ENCODE measurements around the gene DHX32. TPM values are rescaled to one million over a fixed set of nuclear protein-coding genes. Genes with fewer than 3 reads are reported as not detected.

The DHX32 gene
- 16.8 and 21.8 TPM in 2 replicates for polyA plus RNA-seq (2012; rRNA removed)
- polyA plus RNA-seq (2012; cell fraction: cytosol; rRNA removed), result 21.7 and 22.4 TPM in 2 replicates
- polyA plus RNA-seq (2012; cell fraction: nucleus; rRNA removed), result 20.4 and 31.0 TPM in 2 replicates

- POLR2A ChIA-PET, result no interaction called here
- Histone ChIP-seq H3K27me3 (ENCODE audit: insufficient read depth) (no peaks in the 10 kb centered on the region), H4K20me1 (ENCODE audit: insufficient read depth) (no peaks in the 10 kb centered on the region), H3K4me2 (no peak within 1 kb of the TSS), H3K4me1 (ENCODE audit: control insufficient read depth in 1 of 2, insufficient read depth in 2 of 2, low read depth in 1 of 2, low read length in 1 of 2) (0 out of 4 replicates have a peak, but pooled peaks cover 0 to 5% of the 10 kb centered on the region in 2 experiments), H3K27ac (ENCODE audit: low read depth in 2 of 2, low read length in 1 of 2) (no peak within 1 kb of the TSS), H3K36me3 (replicated peaks in 1 of 2; ENCODE audit: control insufficient read depth in 1 of 2, insufficient read depth in 2 of 2, low read length in 1 of 2) (peaks cover 19 to 39% of the 10 kb centered on the region in 2 experiments), H3K9ac (no peak within 1 kb of the TSS), H3K9me3 (peaks cover 11% of the 10 kb centered on the region; the same call in 1 of the 2 replicates), H3F3A (replicated peaks; ENCODE audit: insufficient read depth) (peaks cover 26% of the 10 kb centered on the region), H2AFZ (ENCODE audit: low read depth) (no peak within 1 kb of the TSS), H3K9me2 (no peaks in the 10 kb centered on the region), H3K4me3 (ENCODE audit: low read depth in 2 of 2, low read length in 1 of 2) (no peak within 1 kb of the TSS), H3K79me2 (ENCODE audit: insufficient read depth) (peaks cover 6% of the 10 kb centered on the region)
- no peak for DNase-seq
- TF ChIP-seq FOSL2 (IDR thresholded peaks at IDR 0.05; ENCODE audit: borderline replicate concordance, low read depth), result no peak
- no peak for TF ChIP-seq USF2 (IDR thresholded peaks at IDR 0.05; ENCODE audit: borderline replicate concordance, low read depth, low read length)
- TF ChIP-seq MAX (IDR thresholded peaks at IDR 0.05; ENCODE audit: low read depth), result no peak
- no peak for TF ChIP-seq EP300 (IDR thresholded peaks at IDR 0.05; ENCODE audit: borderline replicate concordance in 1 of 2, low read depth in 1 of 2, low read length in 1 of 2)
- TF ChIP-seq TAF1 (IDR thresholded peaks at IDR 0.05; ENCODE audit: borderline replicate concordance, low read depth, low read length), result no peak
- TF ChIP-seq JUND (IDR thresholded peaks at IDR 0.05), result no peak
- no peak for TF ChIP-seq NRF1 (IDR thresholded peaks at IDR 0.05; ENCODE audit: low read depth, low read length)
- CTCF ChIA-PET, result interaction anchor here (3.5 kb wide), 1 partner anchor 12 kb away, joined by 19 read pairs; no protein-coding TSS in a partner anchor
- 93% methylated on average over 4 of the region's 4 CpGs for WGBS (ENCODE audit: low lambda C conversion rate)
Measured at GRCh38 chr10:125881192-125881591, at the start of gene DHX32. Gene DHX32 (minus strand): TSS chr10:125881292. CDS start chr10:125880824, 468 bp downstream.

DNA sequence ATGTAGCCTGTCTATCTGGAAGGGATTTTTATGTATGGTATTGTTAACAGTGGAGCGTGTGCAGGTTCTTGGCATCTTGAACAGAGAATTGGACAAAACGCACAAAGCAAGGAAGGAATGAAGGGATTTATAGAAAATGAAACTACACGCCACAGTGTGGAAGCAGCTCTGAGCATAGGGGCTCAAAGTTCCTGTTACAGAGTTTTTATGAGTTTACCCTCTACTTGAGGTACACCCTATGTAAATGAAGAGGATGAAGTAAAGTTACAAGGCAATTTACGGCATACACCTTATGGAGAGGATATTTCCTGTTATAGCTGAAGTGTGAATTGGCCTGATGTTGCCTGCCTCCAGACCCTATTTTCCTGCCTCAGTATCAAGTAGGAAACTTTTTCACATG, 48.5 kb upstream of the DHX32 start:
- DNase-seq, result no peak
- no peak for TF ChIP-seq POLR2AphosphoS5 (IDR thresholded peaks at IDR 0.05; ENCODE audit: low read depth, low read length)
- TF ChIP-seq, protein P1, sequence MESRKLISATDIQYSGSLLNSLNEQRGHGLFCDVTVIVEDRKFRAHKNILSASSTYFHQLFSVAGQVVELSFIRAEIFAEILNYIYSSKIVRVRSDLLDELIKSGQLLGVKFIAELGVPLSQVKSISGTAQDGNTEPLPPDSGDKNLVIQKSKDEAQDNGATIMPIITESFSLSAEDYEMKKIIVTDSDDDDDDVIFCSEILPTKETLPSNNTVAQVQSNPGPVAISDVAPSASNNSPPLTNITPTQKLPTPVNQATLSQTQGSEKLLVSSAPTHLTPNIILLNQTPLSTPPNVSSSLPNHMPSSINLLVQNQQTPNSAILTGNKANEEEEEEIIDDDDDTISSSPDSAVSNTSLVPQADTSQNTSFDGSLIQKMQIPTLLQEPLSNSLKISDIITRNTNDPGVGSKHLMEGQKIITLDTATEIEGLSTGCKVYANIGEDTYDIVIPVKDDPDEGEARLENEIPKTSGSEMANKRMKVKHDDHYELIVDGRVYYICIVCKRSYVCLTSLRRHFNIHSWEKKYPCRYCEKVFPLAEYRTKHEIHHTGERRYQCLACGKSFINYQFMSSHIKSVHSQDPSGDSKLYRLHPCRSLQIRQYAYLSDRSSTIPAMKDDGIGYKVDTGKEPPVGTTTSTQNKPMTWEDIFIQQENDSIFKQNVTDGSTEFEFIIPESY (IDR thresholded peaks at IDR 0.05; ENCODE audit: borderline replicate concordance, low read depth), result no peak
- no peak for TF ChIP-seq NRF1 (IDR thresholded peaks at IDR 0.05; ENCODE audit: low read depth, low read length)
- TF ChIP-seq EZH2phosphoT487 (IDR thresholded peaks at IDR 0.05; ENCODE audit: borderline replicate concordance, low read depth), result no peak
- TF ChIP-seq TAF1 (IDR thresholded peaks at IDR 0.05; ENCODE audit: borderline replicate concordance, low read depth, low read length), result no peak
- TF ChIP-seq SMC3 (IDR thresholded peaks at IDR 0.05; ENCODE audit: low read depth, low read length), result no peak
- TF ChIP-seq RAD21 (IDR thresholded peaks at IDR 0.05; ENCODE audit: low read length), result no peak
- TF ChIP-seq, protein P2, sequence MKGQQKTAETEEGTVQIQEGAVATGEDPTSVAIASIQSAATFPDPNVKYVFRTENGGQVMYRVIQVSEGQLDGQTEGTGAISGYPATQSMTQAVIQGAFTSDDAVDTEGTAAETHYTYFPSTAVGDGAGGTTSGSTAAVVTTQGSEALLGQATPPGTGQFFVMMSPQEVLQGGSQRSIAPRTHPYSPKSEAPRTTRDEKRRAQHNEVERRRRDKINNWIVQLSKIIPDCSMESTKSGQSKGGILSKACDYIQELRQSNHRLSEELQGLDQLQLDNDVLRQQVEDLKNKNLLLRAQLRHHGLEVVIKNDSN (IDR thresholded peaks at IDR 0.05; ENCODE audit: borderline replicate concordance, low read depth), result no peak
- TF ChIP-seq TCF12 (IDR thresholded peaks at IDR 0.05), result no peak
- TF ChIP-seq, protein P3, sequence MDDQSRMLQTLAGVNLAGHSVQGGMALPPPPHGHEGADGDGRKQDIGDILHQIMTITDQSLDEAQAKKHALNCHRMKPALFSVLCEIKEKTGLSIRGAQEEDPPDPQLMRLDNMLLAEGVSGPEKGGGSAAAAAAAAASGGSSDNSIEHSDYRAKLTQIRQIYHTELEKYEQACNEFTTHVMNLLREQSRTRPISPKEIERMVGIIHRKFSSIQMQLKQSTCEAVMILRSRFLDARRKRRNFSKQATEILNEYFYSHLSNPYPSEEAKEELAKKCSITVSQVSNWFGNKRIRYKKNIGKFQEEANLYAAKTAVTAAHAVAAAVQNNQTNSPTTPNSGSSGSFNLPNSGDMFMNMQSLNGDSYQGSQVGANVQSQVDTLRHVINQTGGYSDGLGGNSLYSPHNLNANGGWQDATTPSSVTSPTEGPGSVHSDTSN (IDR thresholded peaks at IDR 0.05), result no peak
- H3K9me2 ChIP-seq, result no peaks in the 10 kb centered on the region
- no peak overlapping the region for H3K27ac ChIP-seq (ENCODE audit: low read depth in 2 of 2, low read length in 1 of 2)
- no peak overlapping the region for H3K4me2 ChIP-seq
- H3K9ac ChIP-seq, result no peak overlapping the region
- H4K20me1 ChIP-seq (ENCODE audit: insufficient read depth), result no peaks in the 10 kb centered on the region; the same call in 1 of the 2 replicates
- H3K4me3 ChIP-seq (ENCODE audit: low read depth in 2 of 2, low read length in 1 of 2), result no peak overlapping the region
- no peak overlapping the region for H2AFZ ChIP-seq (ENCODE audit: low read depth)
- no peaks in the 10 kb centered on the region for H3K27me3 ChIP-seq (ENCODE audit: insufficient read depth)
- H3K9me3 ChIP-seq, result no peaks in the 10 kb centered on the region
- 97% methylated on average over 4 of the region's 4 CpGs for WGBS (ENCODE audit: low lambda C conversion rate)
- H3K36me3 ChIP-seq (replicated peaks in 1 of 2; ENCODE audit: control insufficient read depth in 1 of 2, insufficient read depth in 2 of 2, low read length in 1 of 2), result no peaks in the 10 kb centered on the region
- POLR2A ChIA-PET, result no interaction called here
- H3K79me2 ChIP-seq (ENCODE audit: insufficient read depth), result no peaks in the 10 kb centered on the region
- H3F3A ChIP-seq (replicated peaks; ENCODE audit: insufficient read depth), result no peaks in the 10 kb centered on the region
- CTCF ChIA-PET, result interaction anchor here (1.6 kb wide), 1 partner anchor 574 kb away, joined by 7 read pairs; no protein-coding TSS in a partner anchor
- H3K4me1 ChIP-seq (ENCODE audit: control insufficient read depth in 1 of 2, insufficient read depth in 2 of 2, low read depth in 1 of 2, low read length in 1 of 2), result peaks cover 0 to 4% of the 10 kb centered on the region in 2 experiments; a peak in 1 of 4 replicates
